Stimulated activated CD4-positive, alpha-beta T cell treated with anti-CD3 and anti-CD28 coated beads, Interleukin-4, amount 100 ng/mL, for 4 hours (primary cell): ENCODE measurements around the gene GRIK4.

ENCODE experiments used
- DNase-seq, 2 experiments: peaks; one replicate each; pipeline ENCODE4 v3.0.0-alpha.2; 2020

The GRIK4 gene

GRCh38 chr11:120712881-120713280 is 201.3 kb downstream of the GRIK4 start:
- DNase-seq, result no peak

GRCh38 chr11:120713296-120713695 is 201.7 kb downstream of the GRIK4 start:
- no peak for DNase-seq

GRCh38 chr11:120714438-120714837 is 202.9 kb downstream of the GRIK4 start:
- no peak for DNase-seq

GRCh38 chr11:120715239-120715638 is 203.7 kb downstream of the GRIK4 start:
- no peak for DNase-seq

- DNase-seq, result no peak
These were observed 205.5 kb downstream of the GRIK4 start for GRCh38 chr11:120717042-120717441.

- no peak for DNase-seq
These were observed 206.1 kb downstream of the GRIK4 start for GRCh38 chr11:120717623-120718022.

GRCh38 chr11:120718171-120718570 is 206.6 kb downstream of the GRIK4 start:
- no peak for DNase-seq

GRCh38 chr11:120719348-120719747 is 207.8 kb downstream of the GRIK4 start:
- no peak for DNase-seq

- DNase-seq, result no peak
These were observed 209.2 kb downstream of the GRIK4 start for GRCh38 chr11:120720760-120721159.

GRCh38 chr11:120722524-120722923 is 211.0 kb downstream of the GRIK4 start:
- DNase-seq, result no peak

- no peak for DNase-seq
These were observed 212.2 kb downstream of the GRIK4 start for GRCh38 chr11:120723751-120724150.

GRCh38 chr11:120727752-120728151 is 216.2 kb downstream of the GRIK4 start:
- no peak for DNase-seq

GRCh38 chr11:120735035-120735434 is 223.5 kb downstream of the GRIK4 start:
- DNase-seq, result no peak

GRCh38 chr11:120738516-120739046 is 227.0 kb downstream of the GRIK4 start:
- DNase-seq, result no peak

GRCh38 chr11:120739780-120740179 is 228.2 kb downstream of the GRIK4 start:
- no peak for DNase-seq

- no peak for DNase-seq
These were observed 228.8 kb downstream of the GRIK4 start for GRCh38 chr11:120740380-120740779.

- DNase-seq, result no peak
These were observed 232.8 kb downstream of the GRIK4 start for GRCh38 chr11:120744016-120744994.

GRCh38 chr11:120746376-120746775 is 234.8 kb downstream of the GRIK4 start:
- no peak for DNase-seq

- no peak for DNase-seq
These were observed 235.5 kb downstream of the GRIK4 start for GRCh38 chr11:120746836-120747609.

GRCh38 chr11:120747850-120748814 is 236.6 kb downstream of the GRIK4 start:
- DNase-seq, result no peak

- no peak for DNase-seq
These were observed 237.8 kb downstream of the GRIK4 start for GRCh38 chr11:120749395-120749794.
